Measurements from ENCODE around the gene RCCD1. TPM values are rescaled to one million over a fixed set of nuclear protein-coding genes. Genes with fewer than 3 reads are reported as not detected.
A peak's percentile ranks its signal among the peaks of the same experiment; 100 is the strongest.

Gene RCCD1
- total RNA-seq, 1 donor from 2014 or later, result 10.8 TPM

DNA sequence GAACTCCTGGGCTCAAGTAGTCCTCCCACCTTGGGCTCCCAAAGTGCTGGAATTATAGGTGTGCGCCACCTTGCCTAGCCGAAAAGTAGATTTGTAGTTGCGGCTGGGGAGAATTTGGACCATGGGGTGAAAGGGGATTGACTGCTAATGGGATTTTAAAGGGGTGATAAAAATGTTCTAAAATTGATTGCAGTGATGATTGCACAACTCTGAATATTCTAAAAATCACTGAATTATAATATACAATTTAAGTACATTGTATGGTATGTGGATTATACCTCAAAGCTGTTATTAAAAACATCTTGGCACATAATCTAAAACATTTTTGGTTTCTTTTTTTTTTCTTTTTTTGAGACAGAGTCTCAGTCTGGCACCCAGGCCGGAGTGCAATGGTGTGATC is 35.8 kb downstream of the RCCD1 start:
- intact Hi-C loops (cut with DNase I), result no loop called here
- DNase-seq (ENCODE audit: low spot score), result no peak

DNA sequence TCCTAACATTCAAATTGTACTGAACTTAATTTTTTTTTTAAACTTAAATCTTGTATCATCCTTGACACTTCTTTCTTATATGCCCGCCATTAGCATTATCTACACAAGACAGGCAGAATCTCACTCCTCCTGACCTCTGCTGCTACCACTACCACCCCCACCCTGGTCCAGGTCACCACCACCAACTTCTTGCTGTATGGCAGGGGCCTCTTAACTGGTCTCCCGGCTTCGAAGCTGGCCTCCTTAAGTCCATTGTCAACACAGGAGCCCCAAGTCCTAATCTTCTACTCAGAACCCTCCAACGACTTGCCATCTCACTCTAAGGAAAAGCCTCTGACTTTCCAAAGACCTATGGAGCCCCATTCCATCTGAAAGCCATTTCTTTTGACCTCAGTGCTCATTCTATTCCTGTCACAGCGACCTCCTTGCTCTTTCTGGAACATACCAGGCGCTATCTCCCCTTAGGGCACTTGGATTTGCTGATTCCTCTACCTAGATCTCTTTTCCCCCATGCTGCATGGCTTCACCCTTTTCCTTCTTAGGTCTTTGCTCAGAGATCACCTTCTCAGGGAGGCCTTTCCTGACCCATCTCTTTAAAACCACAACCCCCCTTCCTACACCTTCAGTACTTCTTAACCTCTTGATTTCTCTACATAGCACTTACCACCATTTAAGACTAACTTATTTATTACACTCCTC is 37.1 kb downstream of the RCCD1 start:
- DNase-seq (ENCODE audit: low spot score), result no peak
- intact Hi-C loops (cut with DNase I), result no loop called here

DNA sequence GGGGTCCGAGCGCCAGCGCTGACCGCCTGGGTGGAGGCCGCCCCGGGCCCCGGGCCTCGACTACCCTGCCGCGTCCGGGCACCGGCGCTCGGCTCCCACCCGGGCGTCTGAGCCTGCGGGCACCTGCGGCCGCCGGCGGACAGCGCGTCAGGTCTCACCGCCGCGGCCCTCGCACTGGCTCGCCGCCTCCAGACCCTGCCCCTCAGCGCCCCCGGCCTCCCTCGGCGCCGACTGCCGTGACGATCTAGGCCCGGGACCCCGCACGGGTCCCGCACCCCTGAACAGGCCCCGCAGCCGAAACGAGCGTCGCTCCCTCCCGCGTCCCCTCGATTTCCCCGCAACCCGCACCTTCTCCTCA is 39.4 kb downstream of the RCCD1 start:
- intact Hi-C loops (cut with DNase I), result loop anchor here (2.0 kb wide), 1 partner anchor 37 kb away; no protein-coding TSS in a partner anchor
- no peak for DNase-seq (ENCODE audit: low spot score)

DNA sequence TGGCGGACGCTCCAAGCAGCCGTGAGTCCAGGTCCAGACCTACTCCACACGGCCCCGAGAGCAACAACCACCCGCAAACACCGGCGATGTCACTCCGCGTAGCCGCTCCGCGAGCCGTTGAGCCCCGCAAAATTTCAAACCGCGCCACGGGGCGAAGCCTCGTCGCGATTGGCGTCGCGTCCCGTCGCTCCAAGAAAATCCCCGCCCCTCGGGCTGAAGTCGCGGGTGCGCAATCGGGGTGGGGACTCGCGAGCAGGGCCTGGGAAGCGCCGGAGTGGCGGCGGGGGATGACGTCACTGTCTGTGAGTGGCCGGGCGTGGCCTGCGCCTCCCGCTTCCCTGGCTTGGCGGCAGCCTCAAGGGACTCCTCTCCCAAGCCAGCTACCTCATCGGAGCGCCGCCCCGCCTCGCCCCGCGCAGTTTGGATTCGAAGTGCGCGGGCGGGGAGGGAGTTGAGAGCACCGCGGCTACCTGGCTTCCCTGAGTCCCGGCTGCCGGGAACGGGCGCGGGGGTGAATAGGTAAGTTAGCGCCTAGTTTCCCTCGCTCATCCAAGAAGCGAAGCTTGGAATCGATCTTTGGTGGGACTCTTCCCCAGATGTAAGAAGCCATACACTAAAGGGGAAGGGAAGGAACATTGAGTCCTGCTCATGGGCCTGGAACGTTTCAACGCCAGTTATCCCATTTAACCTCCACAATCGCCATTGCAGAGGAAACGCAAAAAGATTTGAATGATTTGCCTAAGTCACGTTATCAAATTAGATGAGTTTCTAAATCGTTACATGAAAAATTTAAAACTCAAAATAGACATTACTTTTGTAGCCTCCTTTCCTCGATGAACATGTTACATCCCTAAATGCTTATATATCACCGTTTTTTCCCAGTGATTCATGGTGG is 40.0 kb downstream of the RCCD1 start, which contains the start of gene PRC1:
Gene PRC1, minus strand, starts transcription at position 119 of the 895 bp plus-strand sequence. Its CDS starts 118 bp downstream, at position 1.
- DNase-seq (ENCODE audit: low spot score), result peak; percentile 100
- intact Hi-C loops (cut with DNase I), result loop anchor here (2.0 kb wide), 1 partner anchor 38 kb away; no protein-coding TSS in a partner anchor

DNA sequence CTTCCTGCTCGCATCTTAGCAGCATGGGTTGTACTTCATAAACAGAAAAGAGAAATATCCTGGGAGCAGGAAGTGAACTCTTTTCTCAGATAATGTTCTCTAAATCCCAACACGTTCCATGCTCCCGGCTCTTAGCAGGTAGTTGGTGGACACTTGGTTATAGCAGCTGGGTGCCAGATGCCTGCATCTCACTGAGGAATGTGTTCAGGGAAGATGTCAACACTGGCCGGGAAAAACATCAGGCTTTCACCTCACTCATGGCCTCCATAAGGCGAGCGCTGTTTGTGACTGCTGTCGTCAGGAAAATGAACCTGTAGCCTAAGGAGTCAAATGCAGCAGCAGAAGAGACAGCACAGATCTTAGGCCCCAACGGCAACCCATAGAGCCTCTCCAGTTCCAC is 44.1 kb downstream of the RCCD1 start:
- intact Hi-C loops (cut with DNase I), result no loop called here
- no peak for DNase-seq (ENCODE audit: low spot score)

DNA sequence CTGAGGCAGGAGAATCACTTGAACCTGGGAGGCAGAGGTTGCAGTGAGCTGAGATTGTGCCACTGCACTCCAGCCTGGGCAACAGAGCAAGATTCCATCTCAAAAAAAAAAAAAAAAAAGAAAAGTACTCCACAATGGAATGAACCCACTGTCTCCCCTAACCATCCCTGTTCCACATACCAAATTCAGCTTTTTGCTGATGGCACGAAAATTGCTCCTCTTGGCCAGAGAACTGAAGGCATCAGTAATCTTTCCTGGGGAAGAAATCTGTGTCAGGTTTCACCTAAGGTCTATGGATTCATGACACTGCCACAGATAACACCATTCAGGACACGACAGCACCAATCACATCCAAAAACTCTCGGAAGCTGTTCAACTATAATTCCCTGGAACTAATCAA is 46.5 kb downstream of the RCCD1 start:
- no peak for DNase-seq (ENCODE audit: low spot score)
- intact Hi-C loops (cut with DNase I), result no loop called here

DNA sequence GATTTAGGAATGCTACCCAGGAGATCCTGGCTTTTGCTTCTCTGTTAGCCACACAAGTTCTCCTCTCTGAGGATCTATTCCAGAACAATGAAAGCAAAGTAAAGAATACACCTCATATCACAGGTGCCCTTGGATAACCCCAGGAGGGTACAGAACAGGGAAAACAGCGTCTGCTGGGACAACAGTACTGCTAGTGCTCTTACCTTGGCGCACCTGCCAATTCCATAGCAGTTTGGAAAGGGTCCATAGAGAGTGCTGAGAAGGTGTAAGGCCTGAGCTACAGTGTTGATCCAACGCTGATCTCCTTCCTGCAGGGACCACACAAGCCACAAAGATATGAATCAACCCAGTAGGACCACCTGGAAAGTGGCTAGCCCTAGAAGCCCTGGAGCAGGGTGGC is 52.6 kb downstream of the RCCD1 start:
- intact Hi-C loops (cut with DNase I), result no loop called here
- DNase-seq (ENCODE audit: low spot score), result no peak

Other genes with a start within 250 kb of the RCCD1 start
- gene BLM, start 237.5 kb upstream of the RCCD1 start, total RNA-seq, result 0.75 TPM
- gene FURIN, start 86.3 kb upstream of the RCCD1 start, total RNA-seq, result 43.9 TPM
- gene FES, start 70.4 kb upstream of the RCCD1 start, total RNA-seq, result 16.2 TPM
- gene MAN2A2, start 51.6 kb upstream of the RCCD1 start, total RNA-seq, result 73.3 TPM
- 11.8 TPM for gene HDDC3, start 22.3 kb upstream of the RCCD1 start, total RNA-seq
- gene UNC45A, start 19.6 kb upstream of the RCCD1 start, total RNA-seq, result 27.2 TPM
- gene PRC1, start 39.7 kb downstream of the RCCD1 start, total RNA-seq, result 3.1 TPM
- gene VPS33B, start 67.7 kb downstream of the RCCD1 start, total RNA-seq, result 6.8 TPM
- 3.7 TPM for gene SV2B, start 145.4 kb downstream of the RCCD1 start, total RNA-seq